MCF 10A (cell line): ENCODE data around the gene PACRG. TPM values are rescaled to one million over a fixed set of nuclear protein-coding genes. Genes with fewer than 3 reads are reported as not detected.

Experiments used
- BruUV-seq: library from RNA; stranded (reverse); fragments of 400-500 nt; replicated peaks from 2 replicates; lab custom pipeline; 2021; lab: Mats Ljungman, UMichigan
- CTCF ChIA-PET: fragments of 300-600 bp; sonication (Branson Sonifier 250); formaldehyde crosslinking; extraction: SDS; loops from one replicate; lab custom pipeline; 2021; ENCODE audit warnings: antibody characterized with exemption, inconsistent platforms; lab: Yijun Ruan, JAX
- POLR2A ChIA-PET: fragments of 300-600, 350-650 bp; sonication (Branson Sonifier 250); formaldehyde crosslinking; extraction: SDS; loops from one replicate; lab custom pipeline; 2020; ENCODE audit warnings: antibody characterized with exemption, inconsistent platforms; lab: Yijun Ruan, JAX
- DNase-seq: peaks from one replicate; pipeline ENCODE4 v3.0.0-alpha.2; 2018; ENCODE audit not compliant: unreplicated experiment
- H3K27ac Mint-ChIP-seq: one replicate; pipeline ENCODE4 v1.8.0; 2022; ENCODE audit warnings: mild to moderate bottlenecking, low read depth, mixed read lengths; ENCODE audit not compliant: unreplicated experiment
- H3K27me3 Mint-ChIP-seq: one replicate; pipeline ENCODE4 v1.8.0; 2022; ENCODE audit warnings: mixed read lengths; ENCODE audit not compliant: insufficient read depth, unreplicated experiment
- H3K36me3 Mint-ChIP-seq: one replicate; pipeline ENCODE4 v1.8.0; 2022; ENCODE audit warnings: mild to moderate bottlenecking, moderate library complexity, mixed read lengths; ENCODE audit not compliant: insufficient read depth, unreplicated experiment
- H3K4me1 Mint-ChIP-seq: one replicate; pipeline ENCODE4 v1.8.0; 2022; ENCODE audit warnings: mixed read lengths; ENCODE audit not compliant: insufficient read depth, unreplicated experiment
- H3K4me3 Mint-ChIP-seq: one replicate; pipeline ENCODE4 v1.8.0; 2022; ENCODE audit warnings: mild to moderate bottlenecking, moderate library complexity, mixed read lengths; ENCODE audit not compliant: unreplicated experiment
- H3K9me3 Mint-ChIP-seq: one replicate; pipeline ENCODE4 v1.8.0; 2022; ENCODE audit warnings: mixed read lengths; ENCODE audit not compliant: unreplicated experiment
- CTCF ChIP-seq: fragments of 200-600 bp; IDR thresholded peaks from one replicate; pipeline ENCODE4 v1.8.0; 2022; ENCODE audit warnings: antibody characterized with exemption, mild to moderate bottlenecking; ENCODE audit not compliant: unreplicated experiment
- intact Hi-C: fragments of 100-400 bp; cut with micrococcal nuclease; formaldehyde crosslinking; loops from 2 replicates; pipeline ENCODE4 v1.14.1; 2022
- total RNA-seq: library from RNA; stranded (reverse); gene quantifications from 2 replicates; pipeline ENCODE4 v1.2.3, GENCODE V29; 2022

PACRG gene
- total RNA-seq, 1 experiment from 2014 or later = not detected

DNA sequence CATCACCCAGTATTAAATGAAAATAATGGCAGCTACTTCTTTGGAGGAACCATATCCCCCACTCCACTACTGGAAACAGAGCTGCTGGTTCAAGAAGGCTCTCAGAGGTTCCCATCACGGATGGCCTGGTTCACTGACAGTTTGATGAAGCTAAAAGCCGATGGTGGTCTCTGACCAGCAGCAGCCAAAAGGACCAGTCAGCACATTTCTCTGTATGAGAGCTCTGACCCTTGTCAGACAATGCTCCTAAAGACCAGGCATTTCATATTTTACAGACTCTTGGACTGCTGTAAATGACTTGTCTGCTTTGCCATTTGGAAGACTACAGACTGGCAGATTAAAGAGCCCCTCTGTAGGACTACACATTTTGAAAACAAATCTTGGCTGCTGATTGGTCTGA, 16.8 kb upstream of the PACRG start:
- Mint-ChIP-seq H3K27me3 (no peaks in the 10 kb centered on the region), H3K36me3 (peaks cover 5% of the 10 kb centered on the region), H3K4me1 (no peaks in the 10 kb centered on the region), H3K27ac (no peak overlapping the region), H3K9me3 (no peaks in the 10 kb centered on the region), H3K4me3 (no peak overlapping the region)
- intact Hi-C loops = no loop called here
- DNase-seq = no peak
- ChIA-PET CTCF (no interaction called here), POLR2A (no interaction called here)
- TF ChIP-seq CTCF = no peak
- BruUV-seq = no TSS peak

GRCh38 chr6:162711376-162711775, 16.4 kb upstream of the PACRG start:
- no peak for TF ChIP-seq CTCF
- ChIA-PET POLR2A (interaction anchor here (0.6 kb wide), 1 partner anchor 453 kb away, joined by 3 read pairs; no protein-coding TSS in a partner anchor), CTCF (no interaction called here)
- no peaks in the 10 kb centered on the region for H3K27me3 Mint-ChIP-seq
- H3K9me3 Mint-ChIP-seq = no peaks in the 10 kb centered on the region
- no peaks in the 10 kb centered on the region for H3K4me1 Mint-ChIP-seq
- no TSS peak for BruUV-seq
- H3K4me3 Mint-ChIP-seq = no peak overlapping the region
- H3K36me3 Mint-ChIP-seq = peaks cover under 1% of the 10 kb centered on the region
- DNase-seq = no peak
- intact Hi-C loops = no loop called here
- H3K27ac Mint-ChIP-seq = no peak overlapping the region

DNA sequence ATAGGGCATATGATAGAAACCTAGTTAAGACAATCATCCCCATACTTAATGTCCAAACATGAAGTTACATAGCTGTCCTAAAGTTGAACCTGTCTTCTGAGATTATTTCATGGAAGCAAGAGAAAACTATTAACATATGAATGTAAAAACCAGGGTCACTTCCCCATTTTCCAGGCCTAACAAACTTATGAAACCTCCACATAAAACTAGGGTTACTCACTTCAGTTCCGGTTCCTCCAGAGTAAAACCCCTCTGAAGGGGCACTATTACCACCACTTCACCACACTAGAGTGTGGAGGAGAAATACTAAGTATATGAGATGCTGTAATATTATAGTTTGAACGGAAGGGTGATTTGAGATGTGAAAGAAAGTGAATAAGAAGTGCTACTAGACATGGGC, 15.1 kb upstream of the PACRG start:
- DNase-seq = no peak
- POLR2A ChIA-PET = no interaction called here
- TF ChIP-seq CTCF = no peak
- Mint-ChIP-seq H3K4me1 (no peaks in the 10 kb centered on the region), H3K27me3 (no peaks in the 10 kb centered on the region), H3K27ac (no peak overlapping the region), H3K4me3 (no peak overlapping the region), H3K36me3 (no peaks in the 10 kb centered on the region), H3K9me3 (peaks cover 7% of the 10 kb centered on the region)
- CTCF ChIA-PET = no interaction called here
- intact Hi-C loops = no loop called here
- no TSS peak for BruUV-seq

DNA sequence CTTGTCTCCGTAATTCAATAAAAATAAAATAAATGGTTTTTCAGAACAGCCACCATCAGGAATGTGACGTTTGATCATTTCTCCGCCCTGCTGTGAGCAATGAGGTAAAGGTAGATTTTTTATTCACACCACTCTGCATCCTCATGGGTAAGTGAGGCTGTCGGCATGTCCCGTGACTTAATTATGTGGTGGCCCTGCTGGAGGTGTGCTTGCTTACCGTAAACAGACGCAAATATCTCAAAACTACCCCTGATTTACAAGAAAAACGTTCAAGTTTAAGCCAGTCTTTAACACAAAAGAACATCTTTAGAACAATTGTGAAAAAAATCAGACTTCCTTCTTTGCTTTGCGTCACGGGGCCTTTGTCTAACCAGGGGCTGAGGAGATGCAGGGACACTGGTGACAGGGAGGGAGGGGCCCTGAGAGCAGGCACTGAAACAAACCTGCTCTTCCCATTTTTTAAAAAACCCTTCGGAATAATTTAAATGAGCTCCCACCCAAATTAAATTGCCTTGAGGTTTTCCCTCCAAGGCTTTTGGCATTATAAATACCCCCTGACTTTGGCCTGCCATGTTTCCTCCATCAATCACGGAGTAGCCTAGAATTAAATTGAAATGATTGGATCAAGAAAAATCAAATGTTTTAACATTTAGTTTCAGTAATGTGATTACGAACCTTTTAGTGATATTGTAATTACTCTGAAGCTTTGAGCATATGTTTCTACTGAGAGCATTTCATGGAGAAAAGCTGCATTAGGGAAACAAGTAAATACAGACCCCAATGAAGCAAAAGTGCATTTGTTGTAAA, 13.6 kb upstream of the PACRG start:
- Mint-ChIP-seq H3K9me3 (peaks cover 7% of the 10 kb centered on the region), H3K27me3 (no peaks in the 10 kb centered on the region), H3K36me3 (no peaks in the 10 kb centered on the region), H3K4me3 (no peak overlapping the region), H3K4me1 (no peaks in the 10 kb centered on the region), H3K27ac (no peak overlapping the region)
- intact Hi-C loops = no loop called here
- no peak for DNase-seq
- POLR2A ChIA-PET = interaction anchor here (0.8 kb wide), 1 partner anchor 9 kb away, joined by 3 read pairs; no protein-coding TSS in a partner anchor
- CTCF ChIA-PET = interaction anchor here (0.6 kb wide), 1 partner anchor 22 kb away, joined by 3 read pairs; no protein-coding TSS in a partner anchor
- no peak for TF ChIP-seq CTCF
- no TSS peak for BruUV-seq
